ENCODE measurements around the gene NOP56. TPM values are rescaled to one million over a fixed set of nuclear protein-coding genes. Genes with fewer than 3 reads are reported as not detected.
A peak's percentile ranks its signal among the peaks of the same experiment; 100 is the strongest.

The NOP56 gene
- total and polyA plus RNA-seq, 2 donors from 2014 or later: 68.8 to 110 TPM

- no peak for TF ChIP-seq CTCF (IDR thresholded peaks at IDR 0.05; ENCODE audit: borderline replicate concordance, extremely low read depth, insufficient read depth)
- H3K27ac ChIP-seq (ENCODE audit: low read depth in 2 of 2, low read length in 2 of 2): no peak overlapping the region
- H3K4me1 ChIP-seq (ENCODE audit: control insufficient read depth in 2 of 3, insufficient read depth in 2 of 3, low read depth in 1 of 3, low read length in 3 of 3): no peaks in the 10 kb centered on the region
- no peaks in the 10 kb centered on the region for H3K27me3 ChIP-seq (ENCODE audit: control insufficient read depth, insufficient read depth, low read length)
- DNase-seq: peak in 1 of 5 donors; percentile 30
- intact Hi-C loops (cut with DNase I): no loop called here
- no peak overlapping the region for H3K4me3 ChIP-seq (ENCODE audit: low read length in 3 of 3)
- H3K36me3 ChIP-seq (ENCODE audit: control insufficient read depth in 2 of 3, insufficient read depth in 3 of 3, low read length in 3 of 3): no peaks in the 10 kb centered on the region
- H3K9ac ChIP-seq (ENCODE audit: low read length in 3 of 3): no peak overlapping the region
- H3K9me3 ChIP-seq (ENCODE audit: control insufficient read depth in 2 of 3, insufficient read depth in 1 of 3, low read length in 3 of 3): no peaks in the 10 kb centered on the region
- no peak for FAIRE-seq
Measured at GRCh38 chr20:2707353-2708072, 55.1 kb downstream of the NOP56 start.

Small RNAs within 50 kb of the gene (microRNA-seq; reads per million reads assigned to microRNA genes)
- 2.0 reads per million for gene MIR1292

Other genes with a start within 250 kb of the NOP56 start
- gene SNRPB, start 181.8 kb upstream of the NOP56 start, total RNA-seq: 118 TPM
- 144 TPM for gene SNRPB, start 181.8 kb upstream of the NOP56 start, polyA plus RNA-seq (ENCODE audit: insufficient read depth, low read depth, low replicate concordance)
- gene ZNF343, start 143.7 kb upstream of the NOP56 start, total RNA-seq: 12.1 TPM
- 7.9 TPM for gene ZNF343, start 143.7 kb upstream of the NOP56 start, polyA plus RNA-seq (ENCODE audit: insufficient read depth, low read depth, low replicate concordance)
- not detected for gene TMC2, start 116.1 kb upstream of the NOP56 start, total RNA-seq
- not detected for gene TMC2, start 116.1 kb upstream of the NOP56 start, polyA plus RNA-seq (ENCODE audit: insufficient read depth, low read depth, low replicate concordance)
- gene IDH3B, start 11.6 kb downstream of the NOP56 start, total RNA-seq: 77.3 TPM
- 134 TPM for gene IDH3B, start 11.6 kb downstream of the NOP56 start, polyA plus RNA-seq (ENCODE audit: insufficient read depth, low read depth, low replicate concordance)
- 10.2 TPM for gene EBF4, start 40.1 kb downstream of the NOP56 start, total RNA-seq
- 8.8 TPM for gene EBF4, start 40.1 kb downstream of the NOP56 start, polyA plus RNA-seq (ENCODE audit: insufficient read depth, low read depth, low replicate concordance)
- gene CPXM1, start 148.0 kb downstream of the NOP56 start, total RNA-seq: 5.2 TPM
- gene CPXM1, start 148.0 kb downstream of the NOP56 start, polyA plus RNA-seq (ENCODE audit: insufficient read depth, low read depth, low replicate concordance): 7.1 TPM
- gene C20orf141, start 162.4 kb downstream of the NOP56 start, total RNA-seq: not detected
- not detected for gene C20orf141, start 162.4 kb downstream of the NOP56 start, polyA plus RNA-seq (ENCODE audit: insufficient read depth, low read depth, low replicate concordance)
- gene TMEM239, start 163.7 kb downstream of the NOP56 start, total RNA-seq: not detected
- gene TMEM239, start 163.7 kb downstream of the NOP56 start, polyA plus RNA-seq (ENCODE audit: insufficient read depth, low read depth, low replicate concordance): not detected
- gene PCED1A, start 188.0 kb downstream of the NOP56 start, total RNA-seq: 47.7 TPM
- 43.6 TPM for gene PCED1A, start 188.0 kb downstream of the NOP56 start, polyA plus RNA-seq (ENCODE audit: insufficient read depth, low read depth, low replicate concordance)
- gene VPS16, start 188.1 kb downstream of the NOP56 start, total RNA-seq: 38.6 TPM
- 38.8 TPM for gene VPS16, start 188.1 kb downstream of the NOP56 start, polyA plus RNA-seq (ENCODE audit: insufficient read depth, low read depth, low replicate concordance)
- gene PTPRA, start 220.8 kb downstream of the NOP56 start, total RNA-seq: 70.3 TPM
- 33.1 TPM for gene PTPRA, start 220.8 kb downstream of the NOP56 start, polyA plus RNA-seq (ENCODE audit: insufficient read depth, low read depth, low replicate concordance)